HG03469 (cell line): Measurements from ENCODE around the gene UGT2B17.
"Not testable (repeated sequence)": the region's sequence is repeated elsewhere in the genome, so short reads cannot be mapped to it uniquely, and the experiment has no call there.

Experiments
- ATAC-seq: cut with Tn5 transposase; IDR thresholded peaks from one replicate; pipeline ENCODE4 v1.9.1; 2021; ENCODE audit warnings: mild to moderate bottlenecking, moderate library complexity, moderate number of reproducible peaks; ENCODE audit not compliant: unreplicated experiment

Gene UGT2B17

DNA sequence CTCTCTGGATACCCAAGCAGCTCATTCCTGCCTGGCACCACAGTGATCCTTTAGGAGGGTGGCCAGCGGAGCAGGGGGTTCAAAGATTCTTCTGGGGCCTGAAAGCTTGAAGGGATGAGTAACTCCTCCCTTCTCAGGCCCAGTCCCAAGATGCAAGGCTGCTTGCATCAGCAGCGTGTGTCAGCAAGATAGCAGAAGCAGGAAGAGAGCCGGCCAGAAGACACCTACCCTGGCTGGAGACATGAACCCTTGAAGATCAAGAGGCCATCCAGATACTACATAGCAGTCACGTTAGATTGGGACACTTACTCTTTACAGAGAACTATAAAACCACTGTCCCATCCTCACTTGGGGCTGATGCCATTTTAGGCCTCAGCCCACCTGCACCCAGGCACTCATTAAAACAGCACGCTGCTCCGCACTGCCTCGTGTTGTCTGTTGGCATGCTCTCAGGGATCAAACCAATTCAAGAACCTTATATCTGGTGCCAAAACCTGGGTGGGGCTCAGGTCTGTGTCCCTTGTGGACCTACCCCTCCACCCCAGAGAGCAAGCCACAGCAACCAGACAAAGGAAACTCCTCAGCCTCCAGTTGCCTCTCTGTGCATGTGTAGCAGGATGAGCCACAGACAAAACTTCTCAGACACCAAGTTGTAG, 6.5 kb downstream of the UGT2B17 start:
- ATAC-seq: no peak

DNA sequence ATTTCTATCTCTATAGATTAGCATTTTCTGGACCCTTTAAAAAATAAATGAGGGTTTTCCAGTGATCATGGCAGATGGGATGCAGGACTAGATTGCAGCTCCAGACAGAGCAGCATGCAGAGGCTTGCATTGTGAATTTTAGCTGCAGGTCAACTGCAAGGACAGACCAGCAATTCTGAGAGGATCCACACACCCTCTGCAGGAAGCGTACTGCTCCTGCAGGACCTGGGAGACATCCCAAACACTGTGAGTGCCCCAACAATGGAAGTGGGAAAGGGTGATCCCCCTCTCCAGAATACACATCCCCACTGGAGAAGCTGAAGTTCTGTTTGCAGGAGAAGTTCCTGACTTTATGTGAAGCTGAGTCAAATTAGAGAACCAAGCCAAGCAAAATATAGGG, 7.1 kb downstream of the UGT2B17 start:
- not testable (repeated sequence) for ATAC-seq

DNA sequence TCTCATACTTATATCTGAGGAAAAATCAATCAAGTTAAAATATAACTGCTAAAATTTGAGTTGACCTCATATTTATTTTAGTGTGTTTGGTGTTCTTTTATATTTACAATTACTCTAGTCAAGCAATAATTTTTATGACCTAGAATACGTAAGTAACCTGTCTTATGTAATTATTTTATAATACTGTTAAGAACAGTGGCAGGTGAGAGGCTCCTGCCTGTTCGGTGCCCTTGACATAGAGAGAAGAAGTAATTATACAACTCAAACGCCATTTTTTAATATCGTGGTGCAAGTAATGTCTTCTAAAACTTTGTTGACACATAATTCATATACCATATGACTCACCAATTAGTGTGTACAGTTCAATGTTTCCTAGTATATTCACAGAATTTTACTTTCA, 7.6 kb downstream of the UGT2B17 start:
- ATAC-seq: not testable (repeated sequence)

DNA sequence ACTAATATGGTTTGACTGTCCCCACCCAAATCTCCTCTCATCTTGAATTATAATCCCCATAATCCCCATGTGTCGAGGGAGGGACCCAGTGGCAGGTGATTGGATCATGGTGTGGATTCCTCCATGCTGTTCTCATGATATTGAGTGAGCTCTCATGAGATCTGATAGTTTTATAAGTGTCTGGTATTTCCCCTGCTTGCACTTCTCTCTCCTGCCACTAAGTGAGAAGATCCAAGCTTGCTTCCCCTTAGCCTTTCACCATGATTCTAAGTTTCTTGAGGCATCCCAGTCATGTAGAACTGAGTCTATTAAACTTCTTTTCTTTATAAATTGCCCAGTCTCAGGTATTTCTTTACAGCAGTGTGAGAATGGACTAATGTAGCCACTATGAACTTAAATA, 9.8 kb downstream of the UGT2B17 start:
- not testable (repeated sequence) for ATAC-seq

DNA sequence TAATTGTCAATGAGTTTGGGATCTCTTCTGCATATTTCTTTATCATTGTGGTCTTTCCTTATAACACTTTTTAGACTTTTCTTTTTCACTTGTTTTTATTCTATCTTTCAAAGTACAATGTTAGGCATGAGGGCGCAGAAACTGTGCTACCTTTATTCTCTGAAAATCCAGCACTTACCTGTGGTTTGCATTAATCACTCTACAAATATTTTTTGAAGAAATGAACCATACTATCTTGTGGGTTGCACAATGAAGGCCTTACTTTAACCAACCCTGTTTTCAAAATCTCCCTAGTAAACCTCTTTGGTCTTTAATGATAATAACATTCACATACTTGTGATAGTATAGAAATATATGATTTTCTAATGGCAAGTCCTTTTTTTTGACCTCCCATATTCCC, 11.0 kb downstream of the UGT2B17 start:
- not testable (repeated sequence) for ATAC-seq

DNA sequence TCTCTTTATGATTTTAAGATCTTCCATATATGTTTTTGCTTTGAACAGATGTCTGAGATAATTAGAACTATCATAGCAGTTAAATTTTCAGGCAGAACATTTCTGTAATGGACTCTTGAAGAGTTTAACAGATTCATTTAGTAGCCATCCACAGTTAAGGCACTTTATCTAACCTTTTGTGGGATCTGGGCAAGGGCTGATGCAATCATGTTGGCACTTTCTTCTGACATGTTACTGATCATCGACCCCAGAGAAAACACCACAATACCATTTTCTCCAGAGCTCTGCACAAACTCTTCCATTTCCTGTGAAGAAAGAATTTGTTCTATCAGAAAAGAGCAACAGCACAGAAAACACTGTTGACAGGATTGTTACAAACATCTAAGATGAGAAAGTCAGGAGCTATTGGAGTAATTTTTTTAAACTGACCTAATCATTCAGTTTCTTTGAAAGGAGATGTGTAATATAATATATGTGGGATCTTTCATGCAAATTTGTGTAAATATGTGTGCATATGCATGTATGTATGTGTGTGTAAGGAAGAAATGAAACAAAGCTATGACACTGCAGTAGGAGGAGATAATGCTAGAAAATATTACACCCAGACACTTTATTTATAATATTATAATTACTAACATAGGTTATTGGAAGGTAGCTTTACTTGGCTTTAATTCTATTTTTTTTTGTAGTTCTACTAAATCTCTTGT, 15.6 kb downstream of the UGT2B17 start:
- not testable (repeated sequence) for ATAC-seq

DNA sequence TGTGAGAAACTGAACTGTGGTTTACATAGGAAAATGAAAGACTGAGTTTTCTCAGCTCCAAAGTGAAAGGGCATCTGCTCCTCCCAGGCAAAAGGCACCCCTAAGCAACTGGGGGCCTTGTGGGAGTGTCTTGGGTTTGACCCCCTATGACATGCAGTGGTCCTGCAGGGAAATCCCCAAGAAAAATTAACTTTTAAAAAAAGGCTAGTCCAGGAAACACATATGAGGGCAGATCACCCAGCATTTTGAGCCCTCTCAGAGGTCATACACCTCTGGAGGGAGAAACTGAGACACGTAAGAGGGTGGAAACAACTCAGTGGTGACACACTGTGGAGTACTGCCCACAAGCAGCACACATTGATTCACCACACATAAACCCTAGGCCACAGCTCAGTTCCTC, 22.3 kb downstream of the UGT2B17 start:
- peak; percentile 38 for ATAC-seq

DNA sequence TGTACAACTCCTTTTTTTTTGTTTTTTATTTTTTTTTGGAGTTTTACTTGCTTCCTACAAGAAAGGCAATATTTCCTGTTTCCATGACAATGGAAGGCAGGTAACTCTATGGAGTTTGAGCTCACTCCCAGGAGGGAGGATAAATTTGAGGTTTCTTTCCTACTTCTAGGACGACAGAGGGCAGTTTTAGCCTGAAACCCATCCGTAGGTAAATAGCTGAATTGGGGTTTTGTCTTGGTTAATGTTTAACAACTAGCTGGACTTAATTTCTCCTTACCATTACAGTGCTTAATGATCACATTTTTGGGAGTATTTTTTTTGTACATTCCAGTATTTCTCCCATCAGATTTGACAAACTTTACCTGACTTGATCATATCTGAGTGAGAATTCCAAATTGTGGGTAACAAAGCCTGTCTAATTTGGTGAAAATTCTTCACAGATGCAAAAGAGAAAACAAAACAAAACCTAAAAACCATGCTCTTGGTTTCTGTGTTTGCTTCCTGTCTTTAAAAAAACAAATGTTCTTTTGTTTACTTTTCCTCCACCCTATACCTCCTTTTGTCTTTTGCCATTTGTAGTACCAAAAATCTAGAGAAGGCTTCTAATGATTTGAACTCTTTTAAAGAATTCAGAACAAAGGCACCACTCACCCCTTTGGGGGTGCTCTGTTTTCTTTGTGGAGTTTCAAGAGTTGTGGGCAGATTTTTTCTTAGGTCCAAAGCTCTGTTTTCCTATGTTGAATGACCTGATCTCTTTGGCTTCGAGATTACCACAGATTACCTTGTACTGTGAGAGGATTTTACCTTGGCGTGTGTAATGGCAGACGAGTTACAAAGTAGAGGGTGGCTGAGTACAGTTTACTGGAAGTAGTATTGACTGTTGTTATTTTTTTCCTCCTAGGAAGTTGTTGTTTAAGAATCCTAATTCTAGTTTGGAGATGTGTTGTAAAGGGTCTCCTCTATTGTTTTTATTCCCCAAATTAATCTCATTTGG, 23.0 kb downstream of the UGT2B17 start:
- ATAC-seq: peak; percentile 35

DNA sequence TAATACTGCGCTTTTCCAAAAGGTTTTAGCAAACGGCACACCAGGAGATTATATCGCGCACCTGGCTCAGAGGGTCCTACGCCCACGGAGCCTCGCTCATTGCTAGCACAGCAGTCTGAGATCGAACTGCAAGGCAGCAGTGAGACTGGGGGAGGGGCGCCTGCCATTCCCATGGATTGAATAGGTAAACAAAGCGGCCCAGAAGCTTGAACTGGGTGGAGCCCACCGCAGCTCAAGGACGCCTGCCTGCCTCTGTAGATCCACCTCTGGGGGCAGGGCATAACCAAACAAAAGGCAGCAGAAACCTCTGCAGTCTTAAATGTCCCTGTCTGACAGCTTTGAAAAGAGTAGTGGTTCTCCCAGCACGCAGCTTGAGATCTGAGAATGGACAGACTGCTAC, 33.4 kb downstream of the UGT2B17 start:
- ATAC-seq: not testable (repeated sequence)

DNA sequence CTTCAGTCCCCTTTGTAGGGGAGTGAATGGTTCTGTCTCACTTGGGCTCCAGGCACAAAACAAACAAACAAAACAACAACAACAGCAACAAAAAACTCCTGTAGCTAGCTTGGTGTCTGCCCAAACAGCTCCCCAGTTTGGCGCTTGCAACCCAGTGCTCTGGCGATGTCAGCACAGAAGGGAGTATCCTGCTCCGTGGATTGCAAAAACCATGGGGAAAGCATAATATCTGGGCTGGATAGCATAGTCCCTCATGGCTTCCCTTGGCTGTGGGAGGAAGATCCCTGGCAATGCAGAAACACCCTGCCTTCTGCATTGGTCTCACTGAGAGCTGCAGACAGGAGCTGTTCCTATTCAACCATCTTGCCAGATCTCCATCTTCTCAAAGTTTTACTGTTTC, 39.7 kb downstream of the UGT2B17 start:
- no peak for ATAC-seq

DNA sequence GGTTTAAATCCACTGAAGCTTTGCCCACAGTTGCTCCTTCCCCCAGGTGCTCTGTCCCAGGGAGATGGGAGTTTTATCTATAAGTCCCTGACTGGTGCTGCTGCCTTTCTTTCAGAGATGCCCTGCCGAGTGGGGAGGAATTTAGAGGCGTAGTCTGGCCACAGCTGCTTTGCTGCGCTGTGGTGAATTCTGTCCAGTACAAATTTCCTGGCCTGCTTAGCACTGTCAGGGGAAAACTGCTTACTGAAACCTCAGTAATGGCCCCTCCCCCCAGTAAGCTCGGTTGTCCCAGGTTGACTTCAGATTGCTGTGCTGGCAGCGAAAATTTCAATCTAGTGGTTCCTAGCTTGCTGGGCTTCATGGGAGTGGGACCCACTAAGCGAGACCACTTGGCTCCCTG, 40.1 kb downstream of the UGT2B17 start:
- ATAC-seq: no peak

DNA sequence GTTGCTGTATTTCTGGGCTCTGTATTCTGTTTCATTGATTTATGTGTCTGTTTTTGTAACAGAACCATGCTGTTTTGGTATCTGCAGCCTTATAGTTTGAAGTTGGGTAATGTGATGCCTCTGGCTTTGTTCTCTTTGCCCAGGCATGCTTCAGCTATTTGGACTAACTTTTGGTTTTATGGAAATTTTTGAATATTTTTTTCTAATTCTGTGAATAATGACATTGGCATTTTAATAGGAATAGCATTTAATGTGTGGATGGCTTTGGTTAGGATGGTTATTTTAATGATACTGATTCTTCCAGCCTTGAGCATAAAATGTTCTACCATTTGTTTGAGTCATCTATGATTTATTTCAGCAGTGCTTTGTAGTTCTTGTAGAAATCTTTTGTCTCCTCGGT, 53.9 kb downstream of the UGT2B17 start:
- ATAC-seq: not testable (repeated sequence)

DNA sequence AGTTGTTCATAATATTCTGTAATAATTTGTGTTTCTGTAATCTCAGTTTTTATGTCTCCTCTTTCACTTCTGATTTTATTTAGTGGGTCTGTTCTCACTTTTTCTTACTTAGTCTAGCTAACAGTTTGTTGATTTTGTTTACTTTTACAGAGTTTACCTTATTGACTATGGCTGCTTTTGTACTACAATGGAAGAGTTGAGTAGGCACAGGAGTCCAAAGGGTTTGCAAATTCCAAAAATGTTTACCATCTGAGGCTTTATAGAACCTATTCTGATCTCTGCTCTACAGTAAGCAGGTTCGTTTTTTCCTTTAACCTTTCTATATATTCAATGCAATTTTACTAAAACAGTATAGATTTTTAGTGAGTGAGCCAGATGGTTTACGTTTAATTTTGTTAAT, 55.1 kb downstream of the UGT2B17 start:
- no peak for ATAC-seq

DNA sequence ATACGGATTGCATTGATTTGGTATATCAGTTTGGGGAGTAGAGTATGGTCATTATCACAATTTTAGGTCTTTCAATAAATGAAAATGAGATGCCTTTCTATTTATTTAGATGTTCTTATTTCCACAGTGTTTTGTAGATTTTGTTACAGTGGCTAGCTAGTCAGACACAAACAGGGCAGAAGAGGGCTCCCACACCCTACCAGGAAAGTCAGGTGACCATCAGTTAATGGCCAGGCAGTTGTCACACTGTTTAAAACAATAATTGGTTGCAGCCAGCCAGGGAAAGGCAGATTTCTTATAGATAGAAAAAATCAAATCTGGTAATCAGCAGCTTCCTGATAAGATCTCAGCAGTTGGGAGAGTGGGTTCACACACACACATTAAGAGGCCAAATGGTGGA, 57.2 kb downstream of the UGT2B17 start:
- no peak for ATAC-seq

DNA sequence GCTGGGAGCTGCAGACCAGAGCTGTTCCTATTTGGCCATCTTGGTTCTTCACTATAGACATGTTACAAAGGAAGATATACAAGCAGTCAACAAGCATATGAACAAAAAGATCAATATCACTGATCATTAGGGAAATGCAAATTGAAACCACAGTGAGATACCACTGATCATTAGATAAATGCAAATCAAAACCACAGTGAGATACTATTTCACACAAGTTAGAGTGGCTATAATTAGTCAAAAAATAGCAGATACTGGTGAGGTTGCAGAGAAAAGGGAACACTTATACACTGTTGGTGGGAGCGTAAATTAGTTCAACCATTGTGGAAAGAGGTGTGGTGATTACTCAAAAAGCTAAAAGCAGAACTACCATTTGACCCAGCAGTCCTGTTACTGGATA, 70.7 kb downstream of the UGT2B17 start:
- ATAC-seq: peak; percentile 77

DNA sequence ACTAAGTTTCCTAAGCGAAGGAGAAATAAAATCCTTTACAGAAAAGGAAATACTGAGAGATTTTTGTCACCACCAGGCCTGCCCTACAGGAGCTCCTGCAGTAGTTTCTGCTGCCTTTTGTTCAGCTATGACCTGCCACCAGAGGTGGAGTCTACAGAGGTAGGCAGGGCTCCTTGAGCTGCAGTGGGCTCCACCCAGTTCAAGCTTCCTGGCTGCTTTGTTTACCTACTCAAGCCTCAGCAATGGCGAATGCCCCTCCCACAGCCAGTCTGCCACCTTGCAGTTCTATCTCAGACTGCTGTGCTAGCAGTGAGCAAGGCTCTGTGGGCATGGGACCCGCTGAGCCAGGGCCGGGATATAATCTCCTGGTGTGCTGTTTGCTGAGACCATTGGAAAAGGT, 71.3 kb downstream of the UGT2B17 start:
- not testable (repeated sequence) for ATAC-seq

DNA sequence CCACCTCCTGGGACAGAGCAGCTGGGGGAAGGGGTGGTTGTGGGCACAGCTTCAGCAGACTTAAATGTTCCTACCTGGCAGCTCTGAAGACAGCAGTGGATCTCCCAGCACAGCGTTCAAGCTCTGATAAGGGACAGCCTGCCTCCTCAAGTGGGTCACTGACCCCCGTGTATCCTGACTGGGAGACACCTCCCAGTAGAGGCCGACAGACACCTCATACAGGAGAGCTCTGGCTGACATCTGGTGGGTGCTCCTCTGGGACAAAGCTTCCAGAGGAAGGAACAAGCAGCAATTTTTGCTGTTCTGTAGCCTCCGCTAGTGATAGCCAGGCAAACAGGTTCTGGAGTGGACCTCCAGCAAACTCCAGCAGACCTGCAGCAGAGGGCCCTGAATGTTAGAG, 72.7 kb downstream of the UGT2B17 start:
- ATAC-seq: not testable (repeated sequence)

DNA sequence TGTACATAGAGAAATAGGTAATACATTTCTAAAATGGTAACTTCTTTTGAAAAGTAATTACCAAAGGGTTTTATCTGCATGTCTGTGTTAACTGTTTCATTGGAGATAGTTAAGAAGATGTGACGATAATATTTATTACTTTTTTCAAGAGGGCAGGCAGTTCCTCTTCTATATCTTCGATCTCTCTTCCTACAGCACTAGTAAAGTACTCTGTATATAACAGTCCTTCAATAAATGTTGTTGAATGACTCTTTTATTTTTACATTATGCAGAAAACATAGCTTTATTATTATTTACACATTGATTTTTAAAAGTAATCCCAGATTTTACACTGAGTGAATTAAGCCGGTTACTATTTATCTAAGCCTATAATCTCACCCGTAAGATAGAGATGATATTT, 77.1 kb downstream of the UGT2B17 start:
- ATAC-seq: no peak

DNA sequence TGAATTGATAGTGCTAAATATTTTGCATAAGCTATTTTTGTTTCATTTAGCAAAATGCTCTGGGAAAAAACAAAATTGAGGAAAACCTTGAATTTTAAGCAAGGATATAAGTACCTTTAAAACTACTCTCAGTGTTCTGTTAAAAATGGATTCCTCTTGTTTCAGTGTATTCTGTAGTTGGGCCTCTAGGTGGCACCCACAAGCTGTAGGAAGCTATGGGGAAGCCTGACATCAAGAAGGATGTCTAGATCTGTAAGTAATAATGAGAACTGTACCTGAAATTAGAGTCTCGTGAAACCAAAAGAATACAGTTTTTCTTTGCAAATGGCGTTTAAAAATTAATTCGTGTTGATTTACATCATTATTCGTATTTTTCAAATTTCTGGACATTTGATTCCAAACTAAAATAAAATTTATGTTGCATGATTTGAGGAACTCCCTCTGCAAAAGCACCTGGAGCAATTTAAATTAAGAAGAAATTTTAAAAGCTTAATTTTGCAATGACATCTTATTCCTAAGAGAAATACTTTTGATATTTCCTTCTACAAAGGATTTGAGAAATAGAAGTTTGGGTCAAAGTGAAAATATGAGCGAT, 77.6 kb downstream of the UGT2B17 start:
- peak; percentile 93 for ATAC-seq

DNA sequence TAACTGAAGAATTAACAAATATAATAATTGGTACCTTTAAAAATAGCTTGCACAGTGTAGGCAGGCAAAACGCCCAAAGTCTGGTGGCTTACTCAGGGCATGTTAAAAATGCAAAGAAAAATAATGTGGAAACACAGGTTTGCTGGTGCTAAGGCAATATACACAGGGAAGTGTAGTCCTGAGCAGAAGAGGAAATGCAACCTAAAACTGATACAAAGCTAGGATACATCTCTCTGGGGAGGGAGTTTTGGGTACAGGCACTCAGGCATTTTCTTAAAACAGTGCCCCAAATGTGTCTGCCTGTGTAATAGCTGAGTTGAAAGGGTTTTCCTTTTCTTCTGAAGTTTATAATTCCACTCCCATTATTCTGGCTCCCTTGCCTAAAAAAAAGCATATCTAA, 81.4 kb downstream of the UGT2B17 start:
- ATAC-seq: no peak

DNA sequence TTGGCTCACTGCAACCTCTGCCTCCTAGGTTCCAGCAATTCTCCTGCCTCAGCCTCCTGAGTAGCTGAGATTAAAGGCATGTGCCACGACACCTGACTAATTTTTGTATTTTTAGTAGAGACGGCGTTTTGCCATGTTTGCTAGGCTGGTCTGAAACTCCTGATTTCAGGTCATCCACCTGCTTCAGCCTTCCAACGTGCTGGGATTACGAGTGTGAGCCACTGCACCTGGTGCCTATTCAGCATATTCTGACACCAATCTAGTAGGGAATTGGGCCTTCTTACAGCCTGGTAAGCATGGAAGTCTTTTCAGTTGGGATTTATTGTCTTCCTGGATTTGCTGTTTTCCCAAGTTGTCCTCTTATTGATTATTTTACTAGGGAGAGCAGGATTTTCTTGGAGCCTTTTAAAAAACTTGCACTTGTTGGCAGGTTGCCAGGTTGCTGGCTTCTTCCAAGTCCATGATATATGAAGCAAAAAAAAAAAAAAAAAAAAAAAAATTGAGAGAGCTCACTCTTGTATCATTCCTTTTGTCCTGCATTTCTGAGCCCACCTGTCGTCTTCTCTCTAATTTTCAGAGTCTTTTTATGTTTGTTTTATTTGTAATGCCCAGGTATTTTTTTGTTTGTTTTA, 85.2 kb downstream of the UGT2B17 start:
- no peak for ATAC-seq
